HG03439 (cell line): ENCODE data around the gene PTX4.
"Not testable (repeated sequence)": the region's sequence is repeated elsewhere in the genome, so short reads cannot be mapped to it uniquely, and the experiment has no call there.

Experiments used
- ATAC-seq: cut with Tn5 transposase; IDR thresholded peaks from one replicate; pipeline ENCODE4 v1.9.1; 2021; ENCODE audit warnings: mild to moderate bottlenecking, moderate library complexity; ENCODE audit not compliant: unreplicated experiment

PTX4 gene

GRCh38 chr16:1447965-1448364 lies 40.8 kb downstream of the PTX4 start:
- no peak for ATAC-seq

GRCh38 chr16:1446296-1447080 lies 42.3 kb downstream of the PTX4 start:
- no peak for ATAC-seq

DNA sequence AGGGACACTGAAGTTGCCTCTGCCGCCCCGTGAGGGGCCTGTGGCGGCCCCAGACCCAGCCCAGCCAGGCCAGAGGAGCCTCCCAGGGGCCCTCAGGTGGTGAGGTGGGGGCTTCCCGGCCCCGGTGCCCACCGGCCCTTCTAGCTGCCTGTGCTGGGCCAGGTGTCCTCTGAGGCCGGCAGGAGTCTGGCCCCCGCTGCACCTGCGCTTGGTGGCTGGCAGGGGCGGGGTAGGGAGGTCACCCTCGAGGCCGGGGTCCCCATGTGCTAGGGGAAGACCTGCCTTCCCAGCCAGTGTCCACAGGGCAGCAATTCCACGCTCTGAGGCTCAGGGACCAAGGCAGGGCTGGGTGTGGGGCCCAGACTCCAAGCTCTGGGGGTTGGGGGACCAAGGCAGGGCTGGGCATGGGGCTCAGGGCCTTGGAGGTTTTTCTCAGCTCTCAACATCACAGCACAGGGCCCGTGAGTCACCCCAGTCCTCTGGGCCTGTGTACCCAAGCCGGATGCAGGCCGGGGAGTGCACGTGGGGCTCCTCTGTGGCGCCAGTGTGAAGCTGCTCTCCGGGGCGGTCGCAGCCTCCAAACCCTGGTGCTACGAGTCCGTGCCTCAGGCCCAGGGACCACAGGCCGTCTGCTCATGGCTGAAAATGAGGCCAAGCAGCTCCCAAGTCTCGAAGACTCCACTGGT lies 43.1 kb downstream of the PTX4 start:
- no peak for ATAC-seq

GRCh38 chr16:1444730-1445517 lies 43.8 kb downstream of the PTX4 start:
- ATAC-seq: no peak

DNA sequence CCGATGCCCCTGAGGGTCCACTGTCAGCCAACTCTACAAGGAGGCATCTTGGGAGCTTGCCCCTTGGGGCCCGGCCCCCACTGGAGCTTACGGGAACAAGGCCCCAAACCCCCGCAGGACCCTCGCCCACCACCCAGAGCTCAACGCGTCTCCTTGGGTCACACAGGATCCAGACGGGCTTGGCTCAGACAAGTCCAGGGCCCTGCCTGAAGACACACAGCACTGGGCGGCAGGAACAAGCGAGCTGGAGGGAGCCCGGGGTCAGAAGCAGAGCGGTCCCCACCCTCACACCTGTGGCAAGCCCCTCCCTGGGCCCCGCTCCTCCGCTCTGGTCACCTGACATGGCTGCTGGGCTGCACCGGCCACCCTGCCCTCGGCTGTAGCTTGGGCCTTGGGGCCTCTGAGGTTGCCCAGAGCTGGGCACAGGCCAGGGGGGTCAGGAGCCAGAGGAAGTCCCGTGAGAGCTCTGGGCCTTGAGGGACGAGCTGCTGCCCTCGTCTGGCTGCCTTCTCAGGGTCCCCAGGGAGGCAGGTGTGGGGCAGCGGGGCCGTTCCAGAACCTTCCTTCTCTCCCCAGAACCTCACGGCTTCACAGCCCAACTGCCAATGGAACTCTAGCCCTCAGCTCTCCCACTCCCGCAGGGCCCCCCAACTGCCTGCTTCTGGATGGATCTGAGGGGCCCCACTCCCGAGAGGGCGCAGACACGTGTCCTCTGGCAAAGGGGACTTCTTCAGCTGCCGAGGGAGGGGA lies 44.6 kb downstream of the PTX4 start, which contains the start of gene CCDC154:
TSS of gene CCDC154 (minus strand) at position 577 of the 750 bp plus-strand sequence. CDS start at position 343, 234 bp downstream.
- no peak for ATAC-seq

- ATAC-seq: no peak
These were observed 45.3 kb downstream of the PTX4 start for GRCh38 chr16:1443403-1443973.

GRCh38 chr16:1442697-1443096 lies 46.0 kb downstream of the PTX4 start:
- ATAC-seq: no peak

GRCh38 chr16:1441391-1441829 lies 47.3 kb downstream of the PTX4 start:
- ATAC-seq: no peak

DNA sequence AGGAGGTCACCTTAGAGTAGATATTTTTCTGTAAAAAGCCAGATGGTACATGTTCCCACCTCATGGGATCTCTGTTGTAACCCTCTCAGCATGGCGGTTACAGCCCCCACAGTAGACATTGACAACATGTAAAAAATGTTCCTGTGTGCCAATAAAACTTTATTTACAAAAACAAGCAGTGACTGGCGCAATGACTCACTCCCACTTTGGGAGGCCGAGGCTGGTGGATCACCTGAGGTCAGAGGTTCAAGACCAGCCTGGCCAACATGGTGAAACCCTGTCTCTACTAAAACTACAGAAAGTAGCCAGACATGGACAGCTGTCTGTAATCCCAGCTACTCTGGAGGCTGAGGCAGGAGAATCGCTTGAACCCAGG lies 49.1 kb downstream of the PTX4 start:
- not testable (repeated sequence) for ATAC-seq

GRCh38 chr16:1439058-1439698 lies 49.6 kb downstream of the PTX4 start:
- no peak for ATAC-seq

GRCh38 chr16:1438229-1439057 lies 50.3 kb downstream of the PTX4 start:
- ATAC-seq: no peak

DNA sequence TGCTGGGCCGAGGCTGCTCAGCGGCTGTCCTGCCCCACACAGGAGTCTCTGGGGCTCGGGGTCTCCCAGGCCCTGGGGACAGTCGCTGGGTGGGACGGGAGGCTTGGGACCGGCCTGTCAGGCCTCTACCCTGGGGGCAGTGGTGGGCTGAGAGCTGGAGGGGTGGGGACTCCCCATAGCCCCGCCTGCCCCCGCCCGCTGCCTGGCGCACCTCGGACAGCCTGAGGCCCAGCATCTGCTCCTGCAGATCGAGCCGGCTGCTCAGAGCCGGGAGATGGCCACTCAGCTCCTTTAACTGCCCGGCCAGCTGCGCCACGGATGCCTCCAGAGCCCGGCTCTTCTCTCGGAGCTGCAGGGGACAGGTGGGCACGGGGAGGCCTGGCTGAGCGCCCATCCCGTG lies 51.1 kb downstream of the PTX4 start:
- ATAC-seq: no peak

DNA sequence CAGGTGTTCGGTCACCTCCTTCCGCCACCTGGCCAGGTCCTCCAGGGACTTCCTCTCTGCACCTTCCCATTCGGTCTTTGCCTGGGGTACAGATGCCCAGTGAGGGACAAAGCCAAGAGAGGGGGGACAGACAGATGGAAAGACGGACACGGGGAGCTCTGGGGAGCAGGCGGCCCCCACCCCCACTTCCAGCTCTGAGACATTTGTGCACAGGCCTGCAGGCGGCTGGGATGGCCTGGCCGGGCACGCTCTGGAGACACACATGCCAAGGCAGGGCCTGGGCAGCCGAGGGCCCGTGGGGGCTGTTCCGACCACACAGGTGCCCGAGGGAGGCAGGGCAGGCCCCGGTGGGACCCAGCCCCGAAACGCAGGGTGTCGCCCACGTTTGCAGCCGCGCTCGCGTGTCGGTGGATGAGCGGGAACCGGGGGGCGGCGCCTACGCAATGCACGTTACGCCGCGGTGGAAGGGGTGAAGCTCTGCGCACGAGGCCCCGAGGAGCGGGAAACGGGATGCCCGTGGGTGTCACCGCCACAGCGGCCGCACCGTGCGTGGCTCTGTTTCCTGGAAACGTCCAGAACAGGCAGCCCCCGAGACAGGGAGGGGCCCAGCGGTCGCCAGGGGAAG lies 51.9 kb downstream of the PTX4 start:
- no peak for ATAC-seq

DNA sequence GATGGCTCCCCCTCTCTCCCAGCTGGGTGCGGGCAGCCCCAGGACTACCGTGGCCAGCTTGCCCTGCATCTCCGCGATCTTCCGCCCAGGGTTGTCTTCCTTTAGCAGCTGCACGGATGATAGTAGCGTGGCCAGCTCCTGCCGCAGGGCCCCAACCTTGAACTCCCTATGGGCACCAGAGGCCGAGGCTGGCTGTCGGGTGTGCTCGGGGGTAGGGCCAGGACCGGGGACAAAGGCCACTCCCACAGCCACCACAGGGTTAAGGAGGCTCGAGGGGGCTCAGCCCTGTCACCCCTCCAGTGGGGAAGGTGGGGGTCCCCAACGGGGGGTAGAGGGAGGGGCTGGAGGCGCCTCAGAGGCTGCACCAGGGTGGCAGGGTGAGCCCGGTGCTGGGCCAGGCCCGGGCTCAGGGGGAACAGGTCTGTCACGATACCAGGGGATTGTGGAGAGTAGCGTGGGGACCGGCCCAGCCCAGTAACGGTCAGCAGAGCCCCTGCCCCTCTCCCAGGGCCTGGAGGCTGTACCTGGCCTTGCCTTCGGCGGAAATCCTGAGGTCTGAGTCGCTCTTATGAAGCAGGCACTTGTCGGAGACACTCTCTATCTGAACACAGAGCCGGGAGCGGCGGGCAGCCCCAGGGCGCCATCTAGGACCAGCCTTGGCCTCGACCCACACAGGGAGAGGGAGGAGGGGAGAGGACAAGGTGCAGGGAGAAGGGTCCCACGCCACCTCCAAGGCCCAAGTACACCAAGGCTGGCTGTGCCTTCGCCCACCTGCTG lies 52.6 kb downstream of the PTX4 start:
- no peak for ATAC-seq
